K562 (cell line): ENCODE results near the gene UBAC2. TPM values are rescaled to one million over a fixed set of nuclear protein-coding genes. Genes with fewer than 3 reads are reported as not detected.

Experiments
- ARHGAP35 ChIP-seq: fragments of 450-650 bp; IDR thresholded peaks from 2 replicates; pipeline ENCODE4 v1.6.1; 2018; ENCODE audit not compliant: partially characterized antibody
- BCL6 ChIP-seq: fragments of 250-450 bp; sonication (Bioruptor Pico); IDR thresholded peaks from 2 replicates; pipeline ENCODE4 v1.4.0; 2020
- CREBBP ChIP-seq: IDR thresholded peaks from one replicate; pipeline ENCODE4 v1.6.1; 2012; ENCODE audit warnings: low read depth, mild to moderate bottlenecking, control low read depth, inconsistent platforms, low read length
- DNMT1 ChIP-seq: fragments of 450-650 bp; IDR thresholded peaks from 2 replicates; pipeline ENCODE4 v1.6.1; 2016; ENCODE audit warnings: antibody characterized with exemption, mild to moderate bottlenecking
- ELF1 ChIP-seq: fragments of 200-800 bp; sonication (Bioruptor generic); IDR thresholded peaks from 2 replicates; pipeline ENCODE4 v1.6.1; 2016; ENCODE audit warnings: missing genetic modification characterization, missing compliant biosample characterization
- HDAC2 ChIP-seq: fragments of 450-650 bp; IDR thresholded peaks from 2 replicates; pipeline ENCODE4 v1.6.1; 2016; ENCODE audit warnings: mild to moderate bottlenecking
- IFI16 ChIP-seq: fragments of 250-450 bp; sonication (Bioruptor Pico); IDR thresholded peaks from 2 replicates; pipeline ENCODE4 v2.1.2; 2022; ENCODE audit warnings: mild to moderate bottlenecking, inconsistent platforms
- MIER1 ChIP-seq: fragments of 450-650 bp; IDR thresholded peaks from 2 replicates; pipeline ENCODE4 v1.6.1; 2016; ENCODE audit warnings: antibody characterized with exemption, mild to moderate bottlenecking, low read depth
- MTA3 ChIP-seq: fragments of 450-650 bp; formaldehyde crosslinking; IDR thresholded peaks from 2 replicates; pipeline ENCODE4 v1.6.1; 2017; ENCODE audit warnings: mild to moderate bottlenecking, borderline replicate concordance
- PHF8 ChIP-seq: fragments of 200-600 bp; sonication (generic); IDR thresholded peaks from 2 replicates; pipeline ENCODE4 v1.6.1; 2012; ENCODE audit warnings: mixed run types, mild to moderate bottlenecking, inconsistent platforms, low read length, moderate library complexity, borderline replicate concordance
- PML ChIP-seq: IDR thresholded peaks from 2 replicates; pipeline ENCODE4 v1.6.1; 2012; ENCODE audit warnings: low read length, inconsistent platforms
- SREBF2 ChIP-seq: sonication (generic); formaldehyde crosslinking; IDR thresholded peaks from 2 replicates; pipeline ENCODE4 v1.4.0; 2020; ENCODE audit warnings: mild to moderate bottlenecking, missing genetic modification reagents
- TCF7L2 ChIP-seq: fragments of 150-350 bp; IDR thresholded peaks from 2 replicates; pipeline ENCODE4 v1.6.1; 2016; ENCODE audit warnings: low read depth, mild to moderate bottlenecking, low read length, moderate library complexity
- TRIM28 ChIP-seq: fragments of 450-650 bp; IDR thresholded peaks from 2 replicates; pipeline ENCODE4 v1.6.1; 2017
- YY1 ChIP-seq, 3 experiments: IDR thresholded peaks; 2 replicates each; pipeline ENCODE4 v1.6.1; 2011; ENCODE audit warnings: low read length in 2 of 3, mild to moderate bottlenecking in 2 of 3, moderate library complexity in 2 of 3, borderline replicate concordance in 1 of 3, control low read depth in 1 of 3, low read depth in 1 of 3; ENCODE audit not compliant: insufficient read depth in 3 of 3, insufficient replicate concordance in 2 of 3, control insufficient read depth in 1 of 3, insufficient read length in 1 of 3; ENCODE audit errors: extremely low read depth in 1 of 3
- ZBTB7A ChIP-seq: IDR thresholded peaks from 2 replicates; pipeline ENCODE4 v1.6.1; 2011; ENCODE audit warnings: low read depth, mild to moderate bottlenecking, low read length, moderate library complexity, borderline replicate concordance; ENCODE audit not compliant: control insufficient read depth
- ZBTB8A ChIP-seq: fragments of 450-650 bp; IDR thresholded peaks from 2 replicates; pipeline ENCODE4 v1.6.1; 2018; ENCODE audit warnings: mild to moderate bottlenecking, moderate library complexity; ENCODE audit not compliant: partially characterized antibody
- ZNF384 ChIP-seq: IDR thresholded peaks from 2 replicates; pipeline ENCODE4 v1.6.1; 2012; ENCODE audit warnings: low read depth, low read length, improper control_type of control experiment
- polyA plus RNA-seq, 8 experiments: library from polyadenylated mRNA; depleted of rRNA in 4 of 8; stranded (reverse) in 5 of 8; unstranded in 3 of 8; fragments of >200 nt; fragmentation: Nextera tagmentation in 2 of 8; fragmentation: Illumina TruSeq in 1 of 8; extraction: Ambion mirVana in 2 of 8; extraction: Trizol in 1 of 8; gene quantifications; 2 replicates each; pipeline versions ENCODE4 v1.2.1 to v1.2.3, GENCODE V29; 2011 to 2014; ENCODE audit warnings: inconsistent platforms in 1 of 8, missing spikeins in 1 of 8
- total RNA-seq, 7 experiments: library from RNA; depleted of rRNA in 6 of 7; stranded (reverse); fragments of >200 nt in 6 of 7; fragmentation: Illumina TruSeq in 2 of 7; extraction: Trizol in 2 of 7; gene quantifications; 2 replicates each; pipeline versions ENCODE4 v1.2.1 to v1.2.3, GENCODE V29; 2011 to 2021; ENCODE audit warnings: low replicate concordance in 1 of 7
- TF ChIP-seq, protein P1 (sequence below): sonication (generic); formaldehyde crosslinking; IDR thresholded peaks from 2 replicates; pipeline ENCODE4 v1.9.0; 2022; ENCODE audit warnings: mild to moderate bottlenecking, missing genetic modification reagents
- TF ChIP-seq, protein P2 (sequence below): sonication (generic); formaldehyde crosslinking; IDR thresholded peaks from 2 replicates; pipeline ENCODE4 v1.8.0; 2022; ENCODE audit warnings: missing genetic modification reagents, mild to moderate bottlenecking, borderline replicate concordance
- TF ChIP-seq, protein P3 (sequence below): fragments of 450-650 bp; IDR thresholded peaks from 2 replicates; pipeline ENCODE4 v1.6.1; 2016; ENCODE audit warnings: mild to moderate bottlenecking
- TF ChIP-seq, protein P4 (sequence below): fragments of 150-350 bp; IDR thresholded peaks from 2 replicates; pipeline ENCODE4 v1.6.1; 2014; ENCODE audit warnings: low read depth, mild to moderate bottlenecking, low read length, borderline replicate concordance

The UBAC2 gene
- total and polyA plus RNA-seq, 9 of the 15 experiments (the other 6 are each of a cell fraction or from before 2014, with no cell fraction given) = 6.0 to 84.1 (median 32.3) TPM

DNA sequence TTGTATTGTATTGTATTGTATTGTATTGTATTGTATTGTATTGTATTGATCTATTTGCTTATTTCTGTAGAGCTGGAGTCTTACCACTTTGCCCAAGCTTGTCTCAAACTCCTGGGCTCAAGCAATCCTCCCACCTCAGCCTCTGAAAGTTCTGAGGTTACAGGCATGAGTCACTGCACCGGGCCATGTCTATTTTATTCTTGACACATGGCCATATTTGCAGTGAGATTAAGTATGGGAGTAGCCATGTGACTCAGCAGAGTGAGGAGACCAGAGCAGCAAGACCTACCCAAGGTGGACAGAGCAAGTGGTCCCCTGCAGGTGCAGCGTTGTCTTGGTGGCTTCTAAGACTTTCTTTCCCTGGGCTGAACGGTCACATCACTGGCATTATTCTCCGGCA, 49.1 kb upstream of the UBAC2 start (continued):
- TF ChIP-seq, protein P1, sequence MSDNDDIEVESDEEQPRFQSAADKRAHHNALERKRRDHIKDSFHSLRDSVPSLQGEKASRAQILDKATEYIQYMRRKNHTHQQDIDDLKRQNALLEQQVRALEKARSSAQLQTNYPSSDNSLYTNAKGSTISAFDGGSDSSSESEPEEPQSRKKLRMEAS = peak; percentile 48
- TF ChIP-seq PML = no peak
- TF ChIP-seq ZBTB7A = no peak
- no peak for TF ChIP-seq MIER1
- no peak for TF ChIP-seq MTA3
- TF ChIP-seq CREBBP = no peak
- TF ChIP-seq, protein P2, sequence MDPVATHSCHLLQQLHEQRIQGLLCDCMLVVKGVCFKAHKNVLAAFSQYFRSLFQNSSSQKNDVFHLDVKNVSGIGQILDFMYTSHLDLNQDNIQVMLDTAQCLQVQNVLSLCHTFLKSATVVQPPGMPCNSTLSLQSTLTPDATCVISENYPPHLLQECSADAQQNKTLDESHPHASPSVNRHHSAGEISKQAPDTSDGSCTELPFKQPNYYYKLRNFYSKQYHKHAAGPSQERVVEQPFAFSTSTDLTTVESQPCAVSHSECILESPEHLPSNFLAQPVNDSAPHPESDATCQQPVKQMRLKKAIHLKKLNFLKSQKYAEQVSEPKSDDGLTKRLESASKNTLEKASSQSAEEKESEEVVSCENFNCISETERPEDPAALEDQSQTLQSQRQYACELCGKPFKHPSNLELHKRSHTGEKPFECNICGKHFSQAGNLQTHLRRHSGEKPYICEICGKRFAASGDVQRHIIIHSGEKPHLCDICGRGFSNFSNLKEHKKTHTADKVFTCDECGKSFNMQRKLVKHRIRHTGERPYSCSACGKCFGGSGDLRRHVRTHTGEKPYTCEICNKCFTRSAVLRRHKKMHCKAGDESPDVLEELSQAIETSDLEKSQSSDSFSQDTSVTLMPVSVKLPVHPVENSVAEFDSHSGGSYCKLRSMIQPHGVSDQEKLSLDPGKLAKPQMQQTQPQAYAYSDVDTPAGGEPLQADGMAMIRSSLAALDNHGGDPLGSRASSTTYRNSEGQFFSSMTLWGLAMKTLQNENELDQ (CRISPR knock-in tag) = no peak
- no peak for TF ChIP-seq IFI16
- TF ChIP-seq ARHGAP35 = no peak
- TF ChIP-seq ZBTB8A = no peak
- TF ChIP-seq TRIM28 = no peak
- no peak for TF ChIP-seq BCL6
- TF ChIP-seq ZNF384 = no peak
- TF ChIP-seq ELF1 (tag) = no peak
- TF ChIP-seq PHF8 = no peak
- no peak for TF ChIP-seq HDAC2
- TF ChIP-seq DNMT1 = no peak
- TF ChIP-seq YY1 (IDR thresholded peaks at IDR 0.05; ENCODE audit: borderline replicate concordance in 1 of 3, control insufficient read depth in 1 of 3, extremely low read depth in 1 of 3, insufficient read depth in 3 of 3, insufficient read length in 1 of 3, insufficient replicate concordance in 2 of 3, low read depth in 1 of 3, low read length in 2 of 3) = peak in 1 of 3 experiments; percentile 48
- TF ChIP-seq TCF7L2 = no peak
- TF ChIP-seq, protein P3, sequence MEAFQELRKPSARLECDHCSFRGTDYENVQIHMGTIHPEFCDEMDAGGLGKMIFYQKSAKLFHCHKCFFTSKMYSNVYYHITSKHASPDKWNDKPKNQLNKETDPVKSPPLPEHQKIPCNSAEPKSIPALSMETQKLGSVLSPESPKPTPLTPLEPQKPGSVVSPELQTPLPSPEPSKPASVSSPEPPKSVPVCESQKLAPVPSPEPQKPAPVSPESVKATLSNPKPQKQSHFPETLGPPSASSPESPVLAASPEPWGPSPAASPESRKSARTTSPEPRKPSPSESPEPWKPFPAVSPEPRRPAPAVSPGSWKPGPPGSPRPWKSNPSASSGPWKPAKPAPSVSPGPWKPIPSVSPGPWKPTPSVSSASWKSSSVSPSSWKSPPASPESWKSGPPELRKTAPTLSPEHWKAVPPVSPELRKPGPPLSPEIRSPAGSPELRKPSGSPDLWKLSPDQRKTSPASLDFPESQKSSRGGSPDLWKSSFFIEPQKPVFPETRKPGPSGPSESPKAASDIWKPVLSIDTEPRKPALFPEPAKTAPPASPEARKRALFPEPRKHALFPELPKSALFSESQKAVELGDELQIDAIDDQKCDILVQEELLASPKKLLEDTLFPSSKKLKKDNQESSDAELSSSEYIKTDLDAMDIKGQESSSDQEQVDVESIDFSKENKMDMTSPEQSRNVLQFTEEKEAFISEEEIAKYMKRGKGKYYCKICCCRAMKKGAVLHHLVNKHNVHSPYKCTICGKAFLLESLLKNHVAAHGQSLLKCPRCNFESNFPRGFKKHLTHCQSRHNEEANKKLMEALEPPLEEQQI = peak; percentile 43; the same call in 1 of the 2 replicates
- TF ChIP-seq, protein P4, sequence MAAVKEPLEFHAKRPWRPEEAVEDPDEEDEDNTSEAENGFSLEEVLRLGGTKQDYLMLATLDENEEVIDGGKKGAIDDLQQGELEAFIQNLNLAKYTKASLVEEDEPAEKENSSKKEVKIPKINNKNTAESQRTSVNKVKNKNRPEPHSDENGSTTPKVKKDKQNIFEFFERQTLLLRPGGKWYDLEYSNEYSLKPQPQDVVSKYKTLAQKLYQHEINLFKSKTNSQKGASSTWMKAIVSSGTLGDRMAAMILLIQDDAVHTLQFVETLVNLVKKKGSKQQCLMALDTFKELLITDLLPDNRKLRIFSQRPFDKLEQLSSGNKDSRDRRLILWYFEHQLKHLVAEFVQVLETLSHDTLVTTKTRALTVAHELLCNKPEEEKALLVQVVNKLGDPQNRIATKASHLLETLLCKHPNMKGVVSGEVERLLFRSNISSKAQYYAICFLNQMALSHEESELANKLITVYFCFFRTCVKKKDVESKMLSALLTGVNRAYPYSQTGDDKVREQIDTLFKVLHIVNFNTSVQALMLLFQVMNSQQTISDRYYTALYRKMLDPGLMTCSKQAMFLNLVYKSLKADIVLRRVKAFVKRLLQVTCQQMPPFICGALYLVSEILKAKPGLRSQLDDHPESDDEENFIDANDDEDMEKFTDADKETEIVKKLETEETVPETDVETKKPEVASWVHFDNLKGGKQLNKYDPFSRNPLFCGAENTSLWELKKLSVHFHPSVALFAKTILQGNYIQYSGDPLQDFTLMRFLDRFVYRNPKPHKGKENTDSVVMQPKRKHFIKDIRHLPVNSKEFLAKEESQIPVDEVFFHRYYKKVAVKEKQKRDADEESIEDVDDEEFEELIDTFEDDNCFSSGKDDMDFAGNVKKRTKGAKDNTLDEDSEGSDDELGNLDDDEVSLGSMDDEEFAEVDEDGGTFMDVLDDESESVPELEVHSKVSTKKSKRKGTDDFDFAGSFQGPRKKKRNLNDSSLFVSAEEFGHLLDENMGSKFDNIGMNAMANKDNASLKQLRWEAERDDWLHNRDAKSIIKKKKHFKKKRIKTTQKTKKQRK = no peak
- no peak for TF ChIP-seq SREBF2 (CRISPR knock-in tag)
